NK-92 (cell line): Measurements from ENCODE around the gene PTPRG.

Experiments
- DNase-seq: peaks from one replicate; lab custom pipeline; 2025; ENCODE audit not compliant: unreplicated experiment; lab: John Stamatoyannopoulos, UW

PTPRG gene

DNA sequence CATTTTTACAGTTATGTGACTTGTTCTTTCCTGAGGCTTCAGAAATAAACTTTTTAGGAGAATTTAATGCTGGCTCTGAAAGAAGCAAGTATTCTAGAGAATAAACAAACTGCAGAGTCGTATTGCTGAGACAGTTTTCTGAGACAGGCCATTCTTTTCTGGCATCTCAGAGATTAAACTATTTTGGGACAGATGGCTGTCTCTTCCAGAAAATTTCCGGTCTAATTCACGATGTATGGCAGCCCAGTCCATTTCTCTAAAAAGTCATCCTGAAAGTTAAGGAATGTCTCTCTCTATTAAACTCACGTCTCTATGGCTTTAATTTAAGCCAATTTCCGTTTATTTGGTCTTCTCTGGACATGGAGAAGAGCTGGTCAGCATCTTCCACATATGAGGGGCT is 603.4 kb downstream of the PTPRG start:
- no peak for DNase-seq

DNA sequence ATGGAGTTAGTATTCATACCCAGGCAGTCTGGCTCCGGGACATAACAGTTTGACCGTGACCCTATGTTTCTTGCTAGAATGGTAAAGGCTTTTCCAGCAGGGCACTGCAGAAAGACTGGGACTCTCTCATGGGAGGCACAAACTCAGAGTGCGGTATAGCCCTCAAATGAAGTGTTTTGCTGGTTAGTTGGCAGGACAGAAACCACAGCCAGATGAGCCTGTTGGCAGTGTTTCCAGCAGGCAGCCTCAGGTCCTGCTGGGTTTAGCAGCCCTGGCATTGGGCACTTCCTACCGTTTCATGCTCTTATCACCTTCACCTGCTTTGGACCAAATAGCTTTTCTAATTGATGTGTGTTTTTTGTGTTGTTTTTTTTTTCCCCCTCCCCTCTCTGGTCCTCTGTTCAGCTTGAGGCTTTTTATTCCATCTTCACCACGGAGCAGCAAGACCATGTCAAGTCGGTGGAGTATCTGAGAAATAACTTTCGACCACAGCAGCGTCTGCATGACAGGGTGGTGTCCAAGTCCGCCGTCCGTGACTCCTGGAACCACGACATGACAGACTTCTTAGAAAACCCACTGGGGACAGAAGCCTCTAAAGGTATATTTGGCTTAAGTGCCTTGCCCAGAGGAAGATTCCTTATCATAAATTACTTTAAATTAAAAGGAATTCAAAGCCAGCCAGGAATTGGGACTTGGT is 606.3 kb downstream of the PTPRG start:
- no peak for DNase-seq

DNA sequence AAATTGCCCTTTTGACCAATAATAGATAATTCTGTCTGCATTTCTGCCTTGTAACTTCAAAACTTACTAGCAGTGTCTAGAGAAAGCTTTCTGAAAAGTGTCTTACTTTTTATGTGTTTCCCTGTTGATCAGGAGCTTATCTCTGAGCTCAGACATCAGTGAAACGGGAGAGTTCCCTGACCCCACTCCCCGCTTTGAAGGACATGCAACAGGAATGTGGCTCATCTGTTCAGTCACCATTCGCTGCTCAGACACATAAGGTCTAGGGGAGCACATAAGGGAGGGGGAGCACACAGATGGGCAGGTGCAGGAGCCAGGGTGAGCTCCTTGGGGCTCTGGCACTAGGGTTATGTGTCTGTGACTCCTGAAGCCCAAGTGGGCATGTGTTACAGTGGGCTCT is 607.0 kb downstream of the PTPRG start:
- no peak for DNase-seq

DNA sequence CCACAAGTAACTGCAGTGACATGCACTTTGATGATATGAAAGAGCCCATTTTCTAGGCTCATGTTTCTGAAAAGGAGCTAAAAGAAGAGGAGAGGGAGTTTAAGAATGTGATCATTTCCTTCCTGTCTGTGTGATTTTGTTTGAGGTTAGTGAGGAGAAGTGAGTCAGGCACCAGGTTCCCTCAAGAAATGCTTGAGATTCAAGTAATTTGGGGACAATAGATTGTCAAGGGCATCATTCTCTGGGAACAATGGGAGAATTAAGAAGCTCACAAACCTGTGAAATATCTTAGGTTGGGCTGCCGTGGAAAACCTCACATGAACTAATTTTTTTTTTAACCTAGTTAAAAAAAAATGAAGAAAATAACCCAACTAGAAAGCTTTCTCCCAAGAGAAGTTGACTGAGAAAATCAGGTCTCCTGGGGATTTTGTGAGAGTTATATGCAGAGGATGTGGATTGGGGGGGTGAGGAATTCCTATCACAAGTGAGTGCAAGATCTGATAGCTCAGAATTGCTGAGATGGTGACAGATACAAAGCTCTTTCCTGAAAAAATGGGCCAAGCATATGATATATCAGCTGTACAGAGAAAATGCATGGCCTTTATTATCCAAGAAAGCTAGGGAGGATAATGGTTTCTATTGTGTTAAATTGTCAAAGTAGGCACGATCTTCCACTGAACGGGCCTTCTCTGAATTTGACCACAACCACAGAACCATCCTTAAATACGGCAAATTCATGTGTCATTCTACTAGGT is 608.7 kb downstream of the PTPRG start:
- no peak for DNase-seq

DNA sequence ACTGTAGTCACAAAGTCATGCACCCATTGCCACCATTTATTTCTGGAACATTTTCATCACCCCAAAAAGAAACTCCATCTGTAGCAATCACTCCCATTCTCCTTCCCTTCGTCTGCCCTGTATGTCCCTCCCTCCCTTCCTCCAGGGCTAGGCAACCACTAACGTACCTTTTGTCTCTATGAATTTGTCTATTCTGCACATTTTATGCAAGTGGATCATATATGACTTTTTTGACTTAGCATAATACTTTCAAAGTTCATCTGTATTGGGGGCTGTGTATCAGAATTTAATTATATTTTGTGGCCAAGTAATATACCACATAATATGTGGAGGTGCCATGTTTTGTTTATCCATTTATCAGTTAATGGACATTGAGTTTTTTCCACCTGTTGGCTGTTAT is 610.4 kb downstream of the PTPRG start:
- DNase-seq: no peak

DNA sequence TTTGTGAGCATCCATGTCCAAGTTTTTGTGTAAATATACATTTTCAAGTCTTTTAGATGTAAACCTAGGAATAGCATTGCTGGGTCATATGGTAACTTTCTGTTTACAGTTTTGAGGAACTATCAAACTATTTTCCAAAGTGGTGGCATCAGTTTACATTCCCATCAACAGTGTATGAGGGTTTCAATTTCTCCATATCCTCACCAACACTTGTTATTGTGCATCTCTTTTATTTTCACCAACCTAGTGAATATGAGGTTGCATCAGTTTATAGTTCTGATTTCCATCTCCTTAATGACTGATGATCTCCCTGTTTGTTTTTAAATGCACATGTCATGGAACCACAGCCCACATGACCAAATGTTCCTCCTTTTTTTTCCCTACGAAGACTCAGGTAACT is 610.8 kb downstream of the PTPRG start:
- no peak for DNase-seq

DNA sequence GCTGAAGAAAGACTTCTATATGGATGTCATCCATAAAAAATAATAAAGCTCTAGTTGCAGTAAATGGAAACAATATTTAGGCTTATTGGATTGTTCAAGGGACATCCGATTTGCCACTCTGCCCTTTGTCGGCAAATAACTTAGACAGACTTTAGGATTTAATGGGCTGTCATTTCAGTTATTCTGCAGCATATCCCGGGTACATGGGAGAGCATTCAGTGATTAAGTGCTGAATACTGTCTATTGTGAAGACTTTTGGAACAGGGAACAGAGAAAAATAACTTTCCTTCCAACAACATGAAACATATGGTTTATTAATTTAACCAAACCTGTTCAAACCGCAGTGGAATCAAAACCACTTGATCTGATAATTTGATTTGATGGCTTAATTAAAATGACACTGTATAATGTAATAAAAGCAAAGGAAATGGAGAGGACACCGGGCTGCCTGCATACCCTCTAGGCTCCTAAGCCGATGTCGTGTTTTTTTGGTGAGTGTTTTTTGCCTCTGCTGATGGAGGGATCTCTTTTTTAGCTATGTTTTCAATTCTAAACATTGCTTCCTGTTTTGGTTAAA is 612.7 kb downstream of the PTPRG start:
- DNase-seq: no peak

DNA sequence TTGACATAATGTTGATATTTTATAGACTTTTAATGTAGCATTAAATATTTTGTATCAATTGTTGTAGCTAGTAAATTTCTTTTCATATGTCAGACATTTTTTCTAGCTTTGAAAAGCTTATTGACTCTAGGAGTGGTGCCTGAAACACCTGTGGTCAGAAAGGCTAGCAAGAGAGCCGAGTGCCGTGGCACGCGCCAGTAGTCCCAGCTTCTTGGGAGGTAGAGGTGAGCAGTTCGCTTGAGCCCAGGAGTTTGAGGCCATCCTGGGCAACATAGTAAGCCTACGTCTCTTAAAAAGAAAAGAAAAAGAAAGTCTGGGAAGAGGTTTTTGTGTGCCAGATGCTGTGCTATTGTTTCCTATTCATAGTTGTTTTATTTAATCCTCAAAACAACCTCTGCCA is 613.8 kb downstream of the PTPRG start:
- no peak for DNase-seq

DNA sequence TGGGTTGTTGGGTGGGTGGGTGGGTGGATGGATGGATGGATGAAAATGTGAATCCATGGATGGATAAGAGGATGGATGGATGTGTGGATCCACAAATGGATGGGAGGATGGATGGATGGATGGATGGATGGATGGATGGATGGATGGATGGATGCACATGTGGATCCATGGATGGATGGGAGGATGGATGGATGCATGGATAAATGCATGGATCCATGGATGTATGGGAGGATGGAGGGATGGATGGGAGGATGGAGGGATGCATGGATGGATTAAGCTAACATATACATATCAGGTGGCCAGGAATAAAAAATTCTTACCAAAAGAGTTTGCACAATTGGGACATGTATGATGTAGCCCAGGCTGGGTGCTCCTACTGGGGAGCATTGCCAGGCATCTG is 616.7 kb downstream of the PTPRG start:
- DNase-seq: no peak

DNA sequence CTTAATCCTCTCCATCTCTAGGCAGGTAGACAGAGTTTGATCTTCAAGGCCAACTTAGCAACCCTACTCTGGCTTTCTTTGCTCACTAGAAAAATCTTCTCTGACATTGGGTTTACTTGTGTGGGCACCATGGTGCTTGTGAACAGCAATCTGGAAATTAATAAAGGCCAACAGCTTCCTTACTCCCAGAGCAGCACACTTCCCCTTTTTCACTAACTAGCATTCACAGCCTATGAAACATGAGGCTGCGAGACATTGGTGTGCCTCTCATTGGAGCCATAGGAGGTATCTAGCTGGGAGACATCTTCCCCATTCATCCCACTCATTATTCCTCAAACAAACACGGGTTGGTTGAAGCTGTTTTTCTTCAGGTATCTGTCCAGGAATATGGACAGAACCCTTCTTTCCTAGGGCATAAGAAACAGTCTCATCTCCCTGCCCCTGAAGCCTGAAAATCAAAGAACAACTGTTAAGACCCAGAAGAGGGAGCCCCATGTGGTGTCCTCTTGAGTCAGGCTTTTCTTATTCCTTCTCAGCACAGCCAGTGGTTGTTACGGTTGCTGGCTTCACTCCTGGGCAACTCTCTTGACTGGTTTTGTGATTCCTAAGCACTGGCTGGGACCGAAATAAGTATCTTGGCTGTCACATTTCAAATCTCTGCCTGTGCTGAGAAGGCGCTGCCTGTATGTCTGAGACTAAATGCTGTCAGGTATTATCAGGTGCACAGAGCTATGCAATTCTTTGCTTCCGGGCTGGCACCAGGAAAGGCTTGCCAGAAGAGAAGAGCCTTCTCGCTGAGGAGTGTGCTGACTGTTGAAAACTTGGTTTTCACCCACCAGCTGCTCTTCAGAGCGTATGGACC is 617.6 kb downstream of the PTPRG start:
- DNase-seq: no peak

DNA sequence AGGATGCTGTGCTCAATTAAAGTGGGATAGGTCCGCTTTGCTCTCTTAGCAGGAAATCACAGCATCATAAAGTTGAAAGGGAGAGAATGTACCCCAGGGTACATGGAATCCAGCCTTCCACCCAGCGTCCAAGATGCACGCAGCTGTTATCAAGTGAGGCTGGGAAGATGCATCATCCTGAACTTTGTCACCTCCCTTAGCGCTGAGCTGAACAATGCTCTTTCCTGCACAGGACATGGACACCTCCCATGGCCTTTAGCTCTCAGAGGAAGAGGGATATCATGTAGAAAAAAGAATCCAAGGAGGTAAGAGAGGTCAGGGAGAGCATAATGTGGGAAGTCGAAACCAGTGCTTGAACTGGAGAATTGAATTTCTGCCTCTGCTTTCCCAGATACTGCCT is 619.1 kb downstream of the PTPRG start:
- DNase-seq: no peak

DNA sequence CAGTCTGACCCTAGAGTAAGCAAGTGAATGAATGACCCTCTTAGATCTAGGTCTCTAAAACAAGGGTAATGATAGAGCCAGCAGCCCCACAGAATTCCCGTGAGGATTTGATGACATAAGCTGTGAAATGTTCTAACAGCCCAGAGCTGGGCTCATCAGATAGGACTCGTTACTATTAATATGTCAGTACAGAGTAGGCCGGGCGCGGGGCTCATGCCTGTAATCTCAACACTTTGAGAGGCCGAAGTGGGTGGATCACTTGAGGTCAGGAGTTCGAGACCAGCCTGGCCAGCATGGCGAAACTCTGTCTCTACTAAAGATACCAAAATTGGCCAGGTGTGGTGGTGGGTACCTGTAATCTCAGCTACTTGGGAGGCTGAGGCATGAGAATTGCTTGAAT is 621.7 kb downstream of the PTPRG start:
- no peak for DNase-seq

DNA sequence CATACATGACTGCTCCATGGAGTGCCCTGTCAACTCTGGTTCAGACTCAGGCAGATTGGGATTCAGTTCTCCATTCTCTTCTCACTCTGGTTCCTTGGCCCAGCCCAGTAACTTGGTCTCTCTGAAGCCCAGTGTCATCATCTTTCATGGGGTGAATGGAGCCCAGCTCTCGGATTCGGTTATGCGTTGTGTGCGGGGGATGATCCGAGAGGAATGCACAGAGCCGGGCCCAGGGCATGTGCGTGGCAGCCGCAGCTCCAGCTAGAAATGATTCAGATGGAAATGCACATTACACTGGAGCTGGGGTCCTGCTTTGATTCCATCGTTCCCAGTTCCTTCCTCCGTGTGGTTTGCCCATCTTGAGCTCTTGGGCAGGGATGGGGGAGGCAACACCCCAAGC is 622.6 kb downstream of the PTPRG start:
- no peak for DNase-seq

DNA sequence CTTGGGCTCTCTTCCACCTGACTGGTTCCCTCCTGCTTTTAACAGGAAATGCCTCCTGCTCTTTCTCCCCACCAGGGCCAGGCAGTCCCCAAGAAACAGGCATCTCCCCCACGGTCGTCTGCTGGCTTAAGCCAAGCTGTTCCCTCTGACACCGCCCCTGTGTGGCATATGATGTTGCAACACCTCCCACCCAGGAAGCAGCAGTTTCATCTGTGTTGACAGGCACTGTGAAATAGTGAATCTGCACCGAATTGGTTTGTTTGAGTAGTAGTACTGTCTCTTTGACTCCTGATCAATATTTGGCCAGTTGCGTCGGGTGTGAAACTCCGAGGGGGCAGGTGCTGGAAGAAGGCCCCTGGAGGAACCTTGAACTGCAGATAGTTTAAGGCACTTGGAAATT is 623.2 kb downstream of the PTPRG start:
- no peak for DNase-seq

DNA sequence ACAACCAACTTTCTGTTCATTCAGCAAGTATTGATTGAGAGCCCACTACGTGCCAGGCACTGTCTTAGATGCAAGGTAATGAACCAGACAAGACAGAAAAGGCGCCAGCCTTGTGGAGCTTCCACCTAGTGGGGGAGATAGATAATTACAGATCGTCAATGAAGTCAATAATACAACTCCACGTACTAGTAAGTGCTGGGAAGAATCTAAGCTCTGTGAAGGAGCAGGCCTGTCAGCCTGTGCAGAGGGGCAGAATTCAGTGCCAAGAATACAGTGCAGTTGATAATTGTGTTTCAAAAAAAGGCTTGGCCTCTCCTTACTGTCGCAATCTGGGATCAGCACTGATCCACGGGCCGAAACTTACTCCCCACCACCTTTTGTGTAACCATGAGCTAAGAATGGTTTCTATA is 625.7 kb downstream of the PTPRG start:
- no peak for DNase-seq

DNA sequence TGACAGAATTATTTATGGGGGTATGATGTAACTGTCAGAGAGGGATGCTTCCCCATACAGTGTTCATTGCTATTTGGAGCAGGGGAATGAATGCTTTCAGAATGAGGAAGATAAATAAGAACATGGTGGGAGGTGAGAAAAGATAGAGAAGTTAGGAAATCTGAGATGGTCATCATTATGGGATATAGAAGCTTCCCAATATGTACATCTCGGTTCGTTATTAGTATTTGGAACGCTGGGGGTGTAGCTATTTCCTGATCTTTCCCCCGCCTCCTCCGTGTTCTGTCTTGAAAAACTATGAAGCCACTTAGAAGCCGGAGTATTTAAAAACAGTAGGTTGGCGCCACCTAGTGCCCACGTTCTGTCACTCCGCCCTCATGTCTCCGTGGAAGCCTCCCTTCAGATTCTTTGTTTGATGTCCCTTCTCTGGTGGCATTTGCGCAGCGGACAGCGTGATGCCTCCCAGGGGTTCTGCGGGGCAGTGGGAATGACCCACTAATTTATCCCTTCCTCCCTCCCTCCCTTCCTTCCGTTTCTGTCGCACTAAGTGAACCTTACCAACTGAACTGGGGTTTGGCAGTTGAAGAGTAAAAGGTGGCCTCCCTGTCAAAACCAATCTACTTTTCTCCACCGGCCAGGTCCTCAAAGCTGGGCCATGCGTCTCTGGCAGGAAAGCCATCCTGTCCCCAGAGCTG is 627.5 kb downstream of the PTPRG start:
- no peak for DNase-seq

DNA sequence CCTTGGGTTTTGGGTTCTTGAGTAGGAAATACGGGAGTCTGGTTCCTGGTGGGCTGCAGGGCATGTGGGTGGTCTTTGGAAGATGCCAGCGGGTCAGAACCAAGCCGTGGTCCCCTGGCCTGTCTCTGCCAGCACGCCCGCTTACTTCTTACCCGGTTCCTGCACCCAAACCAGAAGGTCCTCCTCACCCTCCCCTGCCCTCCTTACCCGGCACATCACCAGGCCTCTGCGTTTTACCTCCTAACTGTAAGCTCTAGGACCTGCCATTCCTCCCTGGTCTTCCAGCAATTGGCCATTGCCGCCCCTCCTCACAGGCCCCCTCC is 628.0 kb downstream of the PTPRG start:
- DNase-seq: no peak

DNA sequence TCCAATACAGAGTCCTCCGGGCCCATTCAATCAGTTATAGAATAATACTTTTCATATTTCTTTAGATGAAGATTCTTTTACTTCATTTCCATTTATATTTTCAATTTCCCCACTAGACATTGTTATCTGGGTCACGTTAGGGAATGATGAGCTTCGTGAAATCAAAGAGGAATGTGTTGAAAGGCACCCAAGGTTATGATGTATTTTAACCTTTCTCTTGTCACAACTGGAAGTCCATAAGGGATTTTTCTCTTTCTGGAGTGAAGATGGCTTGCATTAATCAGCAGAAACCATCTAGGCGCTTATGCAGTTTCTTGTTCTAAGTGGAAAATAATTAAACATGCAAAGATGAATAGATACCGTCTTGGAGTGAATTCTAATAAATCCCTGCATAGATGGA is 631.5 kb downstream of the PTPRG start:
- no peak for DNase-seq

DNA sequence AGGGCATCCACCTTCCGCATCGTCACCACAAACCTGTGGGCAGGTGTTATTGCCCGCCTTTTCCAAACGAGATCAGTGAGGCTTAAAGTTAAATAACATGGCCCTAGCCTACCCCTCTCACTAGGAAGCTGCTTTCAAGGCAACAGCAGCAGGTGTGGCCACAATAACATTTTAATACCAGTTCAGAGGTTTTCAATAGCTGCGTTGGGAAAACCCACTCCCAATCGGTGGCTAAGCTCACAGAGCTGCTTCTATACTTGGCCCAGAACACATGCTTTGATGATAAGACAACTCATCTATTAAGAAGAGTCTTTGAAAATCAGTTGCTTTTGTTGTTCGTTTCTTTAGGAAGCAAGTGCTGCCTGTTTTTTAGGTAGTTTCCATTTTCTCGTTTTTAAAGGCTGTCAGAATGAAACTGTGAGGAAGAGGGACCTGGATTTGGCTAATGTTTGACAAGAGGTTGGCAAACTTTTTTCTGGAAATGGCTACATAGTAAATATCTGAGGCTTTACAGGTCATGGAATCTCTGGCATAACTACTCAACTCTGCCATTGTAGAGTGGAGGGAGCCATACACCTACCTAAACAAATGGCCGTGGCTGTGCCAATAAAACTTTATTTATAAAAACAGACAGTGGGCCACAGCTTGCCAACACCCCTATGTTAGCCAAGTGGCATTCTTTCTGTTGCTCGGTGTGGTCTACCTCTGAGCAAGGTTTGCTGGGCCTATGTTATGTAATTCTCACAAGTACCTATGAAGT is 632.4 kb downstream of the PTPRG start:
- DNase-seq: no peak

DNA sequence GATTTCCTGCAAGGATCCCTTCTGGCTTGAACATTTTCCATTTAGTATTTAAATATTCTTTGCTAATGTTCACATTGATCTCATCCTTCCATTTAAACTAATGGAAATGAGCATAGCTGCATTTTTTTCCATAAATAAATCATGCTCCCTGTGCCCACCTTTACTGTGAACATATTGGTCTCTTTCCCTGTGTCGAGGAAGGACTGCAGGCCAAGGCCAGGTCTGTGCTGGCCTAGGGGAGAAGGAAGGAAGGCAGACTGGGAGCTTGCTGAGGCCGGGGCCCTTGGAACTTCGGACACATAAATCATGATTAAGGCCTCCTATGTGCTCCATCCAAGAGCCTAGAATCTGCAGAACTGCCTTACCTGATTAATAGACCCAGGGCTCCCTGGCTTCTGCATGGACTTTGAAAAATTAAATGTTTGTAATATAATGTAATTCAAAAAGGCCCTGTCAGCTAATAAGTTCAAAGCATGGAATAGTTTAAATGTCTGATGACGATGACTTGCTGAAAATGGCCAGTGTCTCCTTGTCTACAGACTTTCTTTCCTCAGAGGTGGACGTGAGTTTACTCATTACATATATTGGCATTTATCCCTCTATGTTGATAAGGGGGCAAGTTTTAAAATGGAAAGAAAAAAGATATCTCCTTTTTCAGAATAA is 636.1 kb downstream of the PTPRG start:
- DNase-seq: no peak
